ENCODE measurements around the gene LPAR5.

- TF ChIP-seq CTCF (IDR thresholded peaks at IDR 0.05) (no peak), POLR2A (IDR thresholded peaks at IDR 0.05) (peak in 1 of 2 donors; percentile 23)
These were observed 3.5 kb downstream of the LPAR5 start for GRCh38 chr12:6632026-6632983.

All from Peyer's patch (tissue), 4 donors.